Esophagus (tissue), 2 donors: ENCODE data around the gene CYB5R3. TPM values are rescaled to one million over a fixed set of nuclear protein-coding genes. Genes with fewer than 3 reads are reported as not detected.

Experiments used
- H3K27ac ChIP-seq, 2 donors: one replicate each; pipeline ENCODE4 v1.5.1; 2013; ENCODE audit warnings: low read depth in 2 of 2, mild to moderate bottlenecking in 2 of 2, inconsistent platforms in 1 of 2, low read length in 1 of 2, moderate library complexity in 1 of 2
- H3K27me3 ChIP-seq, 2 donors: one replicate each; pipeline ENCODE4 v1.6.1; 2013; ENCODE audit warnings: low read length in 2 of 2, control low read depth in 1 of 2, mild to moderate bottlenecking in 1 of 2; ENCODE audit not compliant: insufficient read depth in 2 of 2, control insufficient read depth in 1 of 2
- H3K36me3 ChIP-seq, 2 donors: one replicate each; pipeline ENCODE4 v1.6.1; 2013; ENCODE audit warnings: low read length in 1 of 2; ENCODE audit not compliant: control insufficient read depth in 2 of 2, insufficient read depth in 2 of 2
- H3K4me1 ChIP-seq, 2 donors: one replicate each; pipeline ENCODE4 v1.6.1; 2013; ENCODE audit warnings: low read length in 1 of 2; ENCODE audit not compliant: control insufficient read depth in 2 of 2, insufficient read depth in 2 of 2
- H3K4me3 ChIP-seq, 2 donors: one replicate each; pipeline ENCODE4 v1.5.1; 2013; ENCODE audit warnings: low read length in 2 of 2, mild to moderate bottlenecking in 2 of 2, low read depth in 1 of 2, moderate library complexity in 1 of 2
- H3K9me3 ChIP-seq, 2 donors: one replicate each; pipeline ENCODE4 v1.6.1; 2013; ENCODE audit warnings: mild to moderate bottlenecking in 2 of 2, low read depth in 1 of 2, low read length in 1 of 2, moderate library complexity in 1 of 2; ENCODE audit not compliant: control insufficient read depth in 2 of 2, insufficient read depth in 1 of 2
- WGBS, 2 donors: extraction: QIAGEN DNeasy Blood & Tissue Kit; methylation state at CpG; one replicate each; pipeline ENCODE4 v1.1.7; 2013; 5-methylcytosine and 5-hydroxymethylcytosine counted together
- polyA plus RNA-seq, 2 donors: library from polyadenylated mRNA; stranded (reverse); fragments of 200-250 nt; gene quantifications; one replicate each; pipeline ENCODE4 v1.2.3, GENCODE V29; 2013
- donor health status: healthy with polysubstance abuse.
- donor health status: Bipolar disorder and iron deficiency.

CYB5R3 gene
- polyA plus RNA-seq, 2 donors: 52.7 to 112 TPM

GRCh38 chr22:42596336-42596735, 52.9 kb downstream of the CYB5R3 start:
- Histone ChIP-seq H3K27me3 (no peaks in the 10 kb centered on the region), H3K4me3 (no peak overlapping the region), H3K4me1 (no peaks in the 10 kb centered on the region), H3K36me3 (peaks cover 39 to 54% of the 10 kb centered on the region in 2 donors), H3K9me3 (no peaks in the 10 kb centered on the region), H3K27ac (peak overlapping the region in 1 of 2 donors; percentile 17)
- WGBS, 2 donors: 54 to 58% methylated on average over 5 of the region's 5 CpGs

DNA sequence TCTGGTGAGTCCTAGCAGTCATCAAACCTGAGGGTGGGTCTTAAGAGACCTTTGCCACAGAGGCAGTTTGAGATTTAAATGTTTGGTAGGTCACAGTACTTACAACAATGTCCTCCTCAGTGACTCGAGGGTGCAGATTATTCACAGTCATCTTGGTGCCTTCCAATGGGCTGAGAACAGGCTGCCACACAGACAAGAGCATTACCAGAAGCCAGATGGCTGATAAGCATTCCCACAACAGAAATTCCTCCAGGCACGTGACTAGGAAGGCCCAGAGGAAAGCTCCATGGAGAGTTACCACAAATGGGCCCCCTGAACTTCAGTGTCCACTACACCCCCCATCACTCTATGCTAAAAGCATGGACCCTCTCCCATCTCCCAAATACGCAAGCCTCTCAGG, 53.8 kb downstream of the CYB5R3 start:
- Histone ChIP-seq H3K4me1 (no peaks in the 10 kb centered on the region), H3K9me3 (no peaks in the 10 kb centered on the region), H3K27ac (no peak overlapping the region), H3K36me3 (peaks cover 41 to 50% of the 10 kb centered on the region in 2 donors), H3K4me3 (no peak overlapping the region), H3K27me3 (no peaks in the 10 kb centered on the region)
- WGBS, 2 donors: 82 to 84% methylated on average over 3 of the region's 3 CpGs

- H3K4me3 ChIP-seq: no peak overlapping the region
- H3K27me3 ChIP-seq: no peaks in the 10 kb centered on the region
- no peak overlapping the region for H3K27ac ChIP-seq
- H3K9me3 ChIP-seq: no peaks in the 10 kb centered on the region
- no peaks in the 10 kb centered on the region for H3K4me1 ChIP-seq
- peaks cover 32 to 46% of the 10 kb centered on the region in 2 donors for H3K36me3 ChIP-seq
- WGBS, 2 donors: 95 to 97% methylated on average over 12 of the region's 12 CpGs
These were observed 57.2 kb downstream of the CYB5R3 start for GRCh38 chr22:42591987-42592386.

DNA sequence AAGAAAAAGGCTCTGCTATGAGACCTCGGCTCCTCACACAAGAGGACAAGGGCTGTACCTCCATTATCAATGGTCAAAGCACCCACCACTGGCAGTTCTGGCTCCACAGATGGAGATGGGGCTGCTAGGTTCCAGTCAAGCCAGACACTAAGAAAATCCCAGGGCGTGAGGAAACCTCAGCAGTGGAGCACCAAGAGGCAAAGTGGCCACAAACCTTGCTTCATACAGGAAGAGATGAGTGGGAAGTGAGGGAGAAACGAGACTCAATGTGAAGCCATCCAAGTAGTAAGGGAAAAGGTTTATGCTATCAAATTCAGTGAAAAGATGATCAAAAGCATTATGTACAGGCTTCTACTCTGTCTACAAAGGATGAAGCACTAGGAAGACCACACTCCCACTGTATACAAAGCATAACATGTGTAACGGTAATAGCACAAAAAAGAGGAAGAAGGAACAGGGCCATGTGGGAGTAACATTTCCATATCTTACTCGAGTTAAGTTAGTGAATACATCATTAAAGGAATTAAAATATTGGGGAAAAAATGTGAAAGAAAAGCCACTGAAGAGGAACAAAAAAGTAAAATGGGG, 61.5 kb downstream of the CYB5R3 start:
- WGBS, 2 donors: 80 to 83% methylated on average over 5 of the region's 5 CpGs
- Histone ChIP-seq H3K9me3 (no peaks in the 10 kb centered on the region), H3K36me3 (peaks cover 29 to 47% of the 10 kb centered on the region in 2 donors), H3K4me3 (no peak overlapping the region), H3K27ac (no peak overlapping the region), H3K27me3 (no peaks in the 10 kb centered on the region), H3K4me1 (no peaks in the 10 kb centered on the region)

DNA sequence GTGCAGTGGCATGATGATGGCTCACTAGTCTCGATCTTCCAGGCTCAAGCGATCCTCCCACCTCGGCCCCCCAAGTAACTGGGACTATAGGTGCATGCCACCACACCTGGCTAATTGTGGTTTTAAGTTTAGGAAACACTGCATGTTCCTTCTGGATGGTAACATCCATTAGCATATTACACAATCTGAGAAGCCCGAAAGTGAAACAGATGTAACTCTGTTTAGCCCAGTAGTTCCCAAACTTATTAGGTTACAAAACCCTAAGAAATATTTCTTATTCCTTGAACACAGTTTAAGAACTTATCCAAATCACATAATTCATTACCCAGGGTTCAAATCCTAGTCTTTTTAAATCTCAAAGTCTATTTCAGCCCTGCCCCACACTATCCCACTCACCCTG, 62.8 kb downstream of the CYB5R3 start:
- no peaks in the 10 kb centered on the region for H3K27me3 ChIP-seq
- 90 to 93% methylated on average over 4 of the region's 4 CpGs for WGBS, 2 donors

DNA sequence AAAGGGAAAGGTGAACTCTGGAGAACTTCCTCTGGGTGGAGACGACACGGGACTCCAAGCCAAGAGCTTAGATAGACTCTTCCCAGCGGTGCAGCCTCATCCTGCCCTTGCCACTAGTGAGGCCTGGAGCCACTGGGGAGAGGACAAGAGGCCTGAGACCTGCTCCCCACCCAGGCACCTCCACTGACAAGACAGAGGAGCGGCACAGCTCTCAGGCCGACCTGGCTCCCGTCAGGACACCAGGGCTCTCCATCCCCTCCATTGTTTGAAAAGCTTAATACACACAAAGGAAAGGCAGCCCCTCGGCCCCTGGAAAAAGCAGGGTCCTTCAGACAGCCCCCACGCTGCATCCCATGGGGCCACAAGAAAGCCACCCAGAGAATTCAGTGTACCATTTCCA, 64.1 kb downstream of the CYB5R3 start:
- H3K4me1 ChIP-seq: no peaks in the 10 kb centered on the region
- H3K36me3 ChIP-seq: peaks cover 21 to 38% of the 10 kb centered on the region in 2 donors
- no peaks in the 10 kb centered on the region for H3K9me3 ChIP-seq
- H3K27me3 ChIP-seq: no peaks in the 10 kb centered on the region
- H3K27ac ChIP-seq: no peak overlapping the region
- WGBS, 2 donors: 71 to 77% methylated on average over 8 of the region's 8 CpGs
- no peak overlapping the region for H3K4me3 ChIP-seq

More for the DNA sequence above, 62.8 kb downstream of the CYB5R3 start:
- Histone ChIP-seq H3K4me1 (no peaks in the 10 kb centered on the region), H3K36me3 (peaks cover 23 to 38% of the 10 kb centered on the region in 2 donors), H3K9me3 (no peaks in the 10 kb centered on the region), H3K4me3 (no peak overlapping the region), H3K27ac (no peak overlapping the region)

- Histone ChIP-seq H3K36me3 (peaks cover 21 to 41% of the 10 kb centered on the region in 2 donors), H3K4me1 (no peaks in the 10 kb centered on the region), H3K9me3 (no peaks in the 10 kb centered on the region), H3K27ac (no peak overlapping the region), H3K4me3 (no peak overlapping the region), H3K27me3 (no peaks in the 10 kb centered on the region)
- WGBS, 2 donors: 90 to 92% methylated on average over 4 of the region's 4 CpGs
These were observed 64.7 kb downstream of the CYB5R3 start for GRCh38 chr22:42584364-42584940.

DNA sequence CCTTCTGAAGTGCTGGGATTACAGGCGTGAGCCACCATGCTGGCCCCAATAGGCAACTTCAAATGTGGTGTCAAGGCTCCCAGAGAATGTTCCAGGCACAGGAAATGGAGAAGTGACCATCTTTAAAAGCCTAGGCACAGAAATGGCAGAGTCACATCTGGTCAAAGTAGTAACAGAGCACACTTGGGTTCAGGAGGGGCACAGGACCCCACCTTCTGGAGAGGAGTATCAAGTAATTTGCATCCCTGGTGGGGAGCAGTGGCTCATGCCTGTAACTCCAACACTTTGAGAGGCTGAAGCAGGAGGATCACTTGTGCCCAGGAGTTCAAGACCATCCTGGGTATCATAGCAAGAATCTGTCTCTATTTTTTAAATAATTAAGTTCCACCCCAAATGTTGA, 66.2 kb downstream of the CYB5R3 start:
- Histone ChIP-seq H3K4me3 (no peak overlapping the region), H3K27ac (no peak overlapping the region), H3K27me3 (no peaks in the 10 kb centered on the region), H3K9me3 (no peaks in the 10 kb centered on the region), H3K4me1 (no peaks in the 10 kb centered on the region), H3K36me3 (peaks cover 21 to 43% of the 10 kb centered on the region in 2 donors)
- WGBS, 2 donors: 87 to 95% methylated on average over 1 of the region's 1 CpG

DNA sequence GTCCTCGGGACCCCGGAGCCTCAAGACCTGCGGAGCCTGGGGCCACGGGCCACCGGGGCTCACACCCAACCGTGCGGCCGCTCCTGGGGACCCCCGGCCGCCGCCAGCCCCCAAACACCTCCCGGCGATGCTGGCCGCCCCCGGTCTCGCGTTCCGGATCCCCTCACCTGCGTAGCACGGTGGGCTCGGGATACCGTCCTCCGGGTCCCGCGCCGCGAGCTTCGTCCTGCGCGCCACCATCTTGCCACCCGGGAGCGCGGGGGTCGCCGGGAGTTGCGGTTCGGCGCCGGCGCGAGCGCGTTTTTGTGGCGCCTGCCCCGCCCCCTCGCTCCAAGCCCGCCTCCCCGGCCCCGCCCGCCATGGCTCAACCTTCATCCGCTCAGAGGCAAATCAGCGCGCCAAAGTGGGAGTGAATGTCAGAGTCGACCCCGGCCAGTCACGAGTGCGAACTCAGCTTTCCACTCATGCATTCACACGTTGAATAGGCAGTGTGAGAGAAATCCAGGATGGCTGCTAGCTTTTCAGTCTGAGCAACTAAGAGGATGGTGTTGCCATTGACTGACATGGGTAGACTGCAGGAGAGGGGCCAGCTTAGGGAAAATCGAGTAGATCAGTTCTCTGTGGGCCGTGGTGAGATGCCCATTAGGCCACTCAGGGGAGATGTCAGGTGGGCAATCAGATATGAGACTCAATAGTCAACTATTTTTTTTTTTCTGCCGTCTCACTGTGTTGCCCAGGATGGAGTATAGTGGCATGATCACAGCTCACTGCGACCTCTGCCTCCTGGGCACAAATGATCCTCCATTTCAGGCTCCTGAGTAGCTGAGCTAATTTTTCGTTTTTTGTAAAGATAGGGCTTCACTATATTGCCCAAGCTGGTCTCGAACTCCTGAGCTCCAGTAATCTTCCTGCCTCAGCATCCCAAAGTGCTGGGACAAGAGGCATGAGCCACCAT, 67.2 kb downstream of the CYB5R3 start:
- H3K4me1 ChIP-seq: no peaks in the 10 kb centered on the region
- peak overlapping the region; percentile 80 to 84 for H3K4me3 ChIP-seq
- H3K27ac ChIP-seq: peak overlapping the region; percentile 47 to 78
- no peaks in the 10 kb centered on the region for H3K27me3 ChIP-seq
- peaks cover 16 to 44% of the 10 kb centered on the region in 2 donors for H3K36me3 ChIP-seq
- whole genome bisulfite sequencing, 2 donors: 6% methylated on average over 56 to 64 of the region's 64 CpGs
- H3K9me3 ChIP-seq: no peaks in the 10 kb centered on the region
